Skeletal muscle satellite cell (primary cell): Measurements from ENCODE around the gene LRRC55.

Experiments
- H3K27me3 ChIP-seq: 2 replicates; pipeline ENCODE4 v1.7.0; 2013; ENCODE audit warnings: low read length; ENCODE audit not compliant: control insufficient read depth, insufficient read depth
- H3K36me3 ChIP-seq: 2 replicates; pipeline ENCODE4 v1.7.0; 2013; ENCODE audit warnings: mild to moderate bottlenecking, control low read depth, low read length; ENCODE audit not compliant: insufficient read depth
- H3K4me1 ChIP-seq: 2 replicates; pipeline ENCODE4 v1.7.0; 2013; ENCODE audit warnings: low read length; ENCODE audit not compliant: control insufficient read depth, insufficient read depth
- H3K4me2 ChIP-seq: 2 replicates; pipeline ENCODE4 v1.7.0; 2013; ENCODE audit warnings: mild to moderate bottlenecking, low read length
- H3K4me3 ChIP-seq: 2 replicates; pipeline ENCODE4 v1.7.0; 2013; ENCODE audit warnings: low read length
- H3K9ac ChIP-seq: 2 replicates; pipeline ENCODE4 v1.7.0; 2013; ENCODE audit warnings: mild to moderate bottlenecking, low read depth, low read length, moderate library complexity
- H3K9me3 ChIP-seq: replicated peaks from 2 replicates; pipeline ENCODE4 v1.7.0; 2013; ENCODE audit warnings: mild to moderate bottlenecking, control low read depth, low read length

The LRRC55 gene

DNA sequence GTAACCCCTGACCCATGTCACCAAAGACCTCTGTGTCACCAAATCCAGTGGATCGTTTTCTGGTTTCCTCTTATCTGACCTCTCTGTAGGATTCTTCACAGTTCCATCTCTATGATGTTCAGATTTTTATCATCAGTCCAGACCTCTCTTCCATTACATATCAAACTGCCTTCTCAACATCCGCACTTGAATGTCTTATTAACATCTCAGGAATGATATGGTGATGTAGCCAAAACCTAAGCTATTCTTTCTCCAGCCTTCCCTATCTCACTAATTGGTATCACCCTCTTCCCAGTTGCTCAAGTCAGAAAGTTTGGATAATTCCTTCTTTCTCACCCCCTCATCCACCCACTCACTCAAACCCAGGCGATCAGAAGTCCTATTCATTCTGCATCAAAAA lies 41.8 kb downstream of the LRRC55 start:
- no peak overlapping the region for H3K4me3 ChIP-seq
- H3K27me3 ChIP-seq: no peaks in the 10 kb centered on the region
- no peaks in the 10 kb centered on the region for H3K36me3 ChIP-seq
- no peaks in the 10 kb centered on the region for H3K9me3 ChIP-seq
- H3K4me2 ChIP-seq: no peak overlapping the region
- peaks cover 30% of the 10 kb centered on the region for H3K4me1 ChIP-seq
- no peak overlapping the region for H3K9ac ChIP-seq

DNA sequence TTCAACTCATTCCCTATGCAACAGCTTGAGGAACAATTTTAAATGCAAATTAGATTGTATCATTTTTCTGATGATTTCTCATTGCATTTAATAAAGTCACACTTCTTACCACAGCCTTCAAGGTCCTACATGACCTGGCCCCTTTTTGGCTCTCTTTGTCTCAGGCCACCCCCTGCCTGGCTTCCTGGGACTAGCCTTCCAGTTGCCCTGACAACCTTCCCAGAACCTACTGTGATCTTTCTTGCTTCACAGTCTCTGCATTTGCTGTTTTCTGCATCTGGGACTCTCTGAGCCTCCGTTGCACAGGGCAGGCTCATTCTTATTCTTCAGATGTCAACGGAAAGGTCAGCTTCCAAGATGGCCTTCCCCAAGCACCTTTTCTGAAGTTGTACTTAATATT lies 42.4 kb downstream of the LRRC55 start:
- H3K9ac ChIP-seq: no peak overlapping the region
- H3K4me3 ChIP-seq: no peak overlapping the region
- H3K36me3 ChIP-seq: no peaks in the 10 kb centered on the region
- H3K9me3 ChIP-seq: no peaks in the 10 kb centered on the region
- peaks cover 27% of the 10 kb centered on the region for H3K4me1 ChIP-seq
- H3K27me3 ChIP-seq: no peaks in the 10 kb centered on the region
- no peak overlapping the region for H3K4me2 ChIP-seq

DNA sequence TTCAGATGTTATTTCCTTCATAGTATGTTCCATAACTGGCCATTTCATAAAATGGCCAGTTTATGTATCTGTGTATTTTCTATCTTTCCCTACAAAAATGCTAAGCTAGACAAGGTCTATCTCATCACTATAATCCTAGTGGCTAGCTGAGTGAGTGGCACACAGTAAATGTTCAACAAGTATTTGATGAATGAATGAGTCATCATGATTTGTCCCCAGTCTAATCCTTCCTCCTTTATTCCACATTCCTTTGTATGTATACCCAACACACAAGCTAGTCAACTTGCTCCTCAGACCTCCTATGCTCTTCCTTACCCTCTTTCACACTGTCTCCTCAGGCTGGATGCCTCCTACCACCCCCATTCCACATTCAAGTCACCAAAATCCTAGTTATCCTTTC lies 42.8 kb downstream of the LRRC55 start:
- peaks cover 27% of the 10 kb centered on the region for H3K4me1 ChIP-seq
- no peak overlapping the region for H3K9ac ChIP-seq
- H3K4me3 ChIP-seq: no peak overlapping the region
- no peaks in the 10 kb centered on the region for H3K9me3 ChIP-seq
- no peak overlapping the region for H3K4me2 ChIP-seq
- H3K27me3 ChIP-seq: no peaks in the 10 kb centered on the region
- H3K36me3 ChIP-seq: no peaks in the 10 kb centered on the region

DNA sequence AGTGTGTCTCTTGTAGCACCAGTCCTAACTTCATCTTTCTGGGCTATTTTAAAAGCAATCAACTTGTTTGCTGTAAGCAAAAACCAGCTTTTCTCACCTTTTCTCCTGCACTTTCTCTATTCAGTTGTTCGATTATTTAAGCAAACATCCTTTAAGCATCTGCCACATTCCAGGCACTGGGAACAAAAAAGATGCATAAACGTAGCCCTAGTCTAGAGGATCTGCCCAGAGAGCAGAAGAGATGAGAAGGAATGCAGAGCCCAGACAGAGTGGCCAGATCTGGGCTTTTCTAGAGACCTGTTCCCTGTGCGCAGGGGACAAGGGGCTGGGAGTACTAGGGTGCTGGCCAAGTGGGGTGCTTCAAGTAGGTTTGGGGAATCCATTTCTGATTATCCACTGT lies 46.8 kb downstream of the LRRC55 start:
- H3K9ac ChIP-seq: no peak overlapping the region
- H3K4me3 ChIP-seq: no peak overlapping the region
- H3K4me1 ChIP-seq: peaks cover 28% of the 10 kb centered on the region

DNA sequence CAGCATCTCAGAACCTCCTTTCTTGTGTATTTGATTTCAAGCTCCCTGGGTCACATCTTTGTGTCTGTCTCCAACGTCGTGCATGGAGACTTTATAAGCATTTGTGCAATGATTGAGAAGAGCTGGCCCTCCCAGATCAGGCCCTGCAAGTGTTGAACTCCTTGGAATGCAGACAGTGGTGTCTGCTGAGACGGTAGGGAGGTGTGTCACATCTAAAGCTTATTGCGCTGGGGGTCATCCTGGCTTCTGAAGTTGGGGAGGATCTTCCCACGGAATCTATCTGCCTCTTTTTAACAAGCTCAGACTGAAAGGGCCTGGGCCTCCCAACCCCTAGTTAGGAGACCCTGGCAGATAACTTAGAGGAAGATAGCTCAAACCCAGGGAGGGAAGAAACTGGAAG lies 48.6 kb downstream of the LRRC55 start:
- H3K27me3 ChIP-seq: peaks cover 35% of the 10 kb centered on the region
- no peak overlapping the region for H3K4me3 ChIP-seq

More for the DNA sequence above, 46.8 kb downstream of the LRRC55 start:
- H3K9me3 ChIP-seq: no peaks in the 10 kb centered on the region
- H3K4me2 ChIP-seq: no peak overlapping the region
- H3K27me3 ChIP-seq: peaks cover 29% of the 10 kb centered on the region
- H3K36me3 ChIP-seq: no peaks in the 10 kb centered on the region

DNA sequence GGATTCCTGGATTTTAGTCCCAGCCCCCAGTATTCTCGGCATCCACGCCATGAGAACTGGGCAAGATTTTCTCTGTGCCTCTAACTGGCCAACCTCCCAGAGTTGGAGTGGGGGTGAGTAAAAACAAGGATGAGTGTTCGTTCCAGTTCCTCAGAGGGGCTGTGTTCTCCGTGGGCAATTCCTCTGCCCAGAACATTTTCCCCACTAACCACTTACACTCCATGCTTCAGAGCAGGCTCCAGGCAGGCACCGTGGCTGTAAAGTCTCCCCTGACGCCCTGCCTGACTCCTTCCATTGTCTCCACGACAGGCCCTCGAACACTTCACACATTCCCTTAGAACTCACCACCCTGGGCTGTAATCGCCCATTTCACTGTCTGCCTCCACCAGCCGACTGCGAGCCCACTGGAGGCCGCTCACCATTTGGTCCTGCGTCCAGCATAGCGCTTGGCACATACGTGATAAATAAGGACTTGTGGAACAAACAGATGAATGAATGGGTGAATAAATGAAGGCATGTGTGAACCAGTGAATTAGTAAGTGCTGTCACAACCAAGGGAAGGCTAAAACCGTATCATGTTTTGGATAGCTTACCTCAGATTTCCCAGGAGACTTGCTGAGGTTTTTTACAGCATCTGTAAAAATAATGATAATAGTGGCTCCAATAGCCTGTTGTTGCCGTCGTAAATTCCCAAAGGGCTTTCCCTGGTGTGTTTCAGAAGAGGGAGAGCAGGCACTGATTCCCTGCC lies 49.2 kb downstream of the LRRC55 start:
- Histone ChIP-seq H3K9me3 (no peaks in the 10 kb centered on the region), H3K4me3 (no peak overlapping the region), H3K9ac (no peak overlapping the region), H3K4me1 (peaks cover 16% of the 10 kb centered on the region), H3K36me3 (no peaks in the 10 kb centered on the region), H3K4me2 (no peak overlapping the region), H3K27me3 (peaks cover 41% of the 10 kb centered on the region)

More for the DNA sequence above, 48.6 kb downstream of the LRRC55 start:
- Histone ChIP-seq H3K4me2 (no peak overlapping the region), H3K9ac (no peak overlapping the region), H3K4me1 (peaks cover 16% of the 10 kb centered on the region), H3K9me3 (no peaks in the 10 kb centered on the region), H3K36me3 (no peaks in the 10 kb centered on the region)

DNA sequence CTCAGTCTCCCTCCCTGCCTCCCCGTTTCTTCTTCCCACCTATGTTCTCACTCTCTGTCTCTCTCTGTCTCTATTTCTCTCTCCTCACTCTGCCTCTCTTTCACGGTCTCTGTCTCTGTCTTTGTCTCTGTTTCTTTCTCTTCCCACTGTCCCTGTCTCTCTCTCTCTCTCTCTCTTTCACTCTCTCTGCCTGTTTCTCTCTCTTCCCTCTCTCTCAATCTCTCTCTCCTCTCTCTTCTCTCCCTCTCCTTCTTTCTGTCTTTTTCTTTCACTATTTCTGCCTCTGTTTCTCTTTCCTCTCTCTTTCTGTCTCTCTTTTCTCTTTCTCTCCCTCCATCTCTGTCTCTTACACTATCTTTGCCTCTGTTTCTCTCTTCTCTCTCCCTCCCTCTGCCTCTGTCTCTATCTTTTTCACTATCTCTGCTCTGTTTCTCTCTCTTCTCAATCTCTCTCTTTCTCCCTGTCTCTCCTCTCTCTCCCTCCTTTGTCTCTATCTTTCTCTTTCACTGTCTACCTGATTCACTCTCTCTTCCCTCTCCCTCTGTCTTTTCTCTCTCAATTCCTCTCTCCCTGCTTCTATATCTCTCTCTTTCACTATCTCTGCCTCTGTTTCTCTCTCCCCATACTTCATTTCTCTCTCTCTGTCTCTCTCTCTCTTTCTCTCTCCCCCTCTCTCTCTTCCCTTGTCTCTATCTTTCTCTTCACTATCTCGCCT lies 49.9 kb downstream of the LRRC55 start:
- H3K4me3 ChIP-seq: no peak overlapping the region
- H3K27me3 ChIP-seq: peaks cover 48% of the 10 kb centered on the region
- no peaks in the 10 kb centered on the region for H3K9me3 ChIP-seq
- H3K9ac ChIP-seq: no peak overlapping the region
- no peaks in the 10 kb centered on the region for H3K36me3 ChIP-seq
- H3K4me2 ChIP-seq: no peak overlapping the region
- peaks cover 16% of the 10 kb centered on the region for H3K4me1 ChIP-seq

DNA sequence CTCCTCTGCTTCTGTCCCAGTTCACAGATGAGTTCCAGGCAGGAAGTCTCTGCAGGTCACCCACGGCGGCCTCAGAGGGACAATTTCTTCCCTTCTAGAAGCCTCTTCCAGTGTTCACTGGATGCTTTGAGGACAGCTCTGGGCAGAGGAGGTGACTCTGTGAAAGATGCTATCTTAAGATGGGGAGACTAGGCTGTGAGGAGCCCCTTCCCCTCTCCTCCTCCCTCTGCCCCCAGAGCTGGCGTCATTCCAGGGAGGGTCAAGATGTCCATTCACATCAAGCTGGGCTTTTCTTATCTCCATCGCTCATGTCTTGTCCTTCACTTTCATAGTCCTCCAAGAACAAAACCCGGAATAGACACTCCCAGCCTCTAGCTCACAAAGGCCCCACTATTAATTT lies 51.9 kb downstream of the LRRC55 start:
- H3K4me3 ChIP-seq: no peak overlapping the region
- H3K9me3 ChIP-seq: no peaks in the 10 kb centered on the region
- H3K4me2 ChIP-seq: no peak overlapping the region
- peaks cover 16% of the 10 kb centered on the region for H3K4me1 ChIP-seq
- no peaks in the 10 kb centered on the region for H3K36me3 ChIP-seq
- H3K9ac ChIP-seq: no peak overlapping the region
- peaks cover 54% of the 10 kb centered on the region for H3K27me3 ChIP-seq

DNA sequence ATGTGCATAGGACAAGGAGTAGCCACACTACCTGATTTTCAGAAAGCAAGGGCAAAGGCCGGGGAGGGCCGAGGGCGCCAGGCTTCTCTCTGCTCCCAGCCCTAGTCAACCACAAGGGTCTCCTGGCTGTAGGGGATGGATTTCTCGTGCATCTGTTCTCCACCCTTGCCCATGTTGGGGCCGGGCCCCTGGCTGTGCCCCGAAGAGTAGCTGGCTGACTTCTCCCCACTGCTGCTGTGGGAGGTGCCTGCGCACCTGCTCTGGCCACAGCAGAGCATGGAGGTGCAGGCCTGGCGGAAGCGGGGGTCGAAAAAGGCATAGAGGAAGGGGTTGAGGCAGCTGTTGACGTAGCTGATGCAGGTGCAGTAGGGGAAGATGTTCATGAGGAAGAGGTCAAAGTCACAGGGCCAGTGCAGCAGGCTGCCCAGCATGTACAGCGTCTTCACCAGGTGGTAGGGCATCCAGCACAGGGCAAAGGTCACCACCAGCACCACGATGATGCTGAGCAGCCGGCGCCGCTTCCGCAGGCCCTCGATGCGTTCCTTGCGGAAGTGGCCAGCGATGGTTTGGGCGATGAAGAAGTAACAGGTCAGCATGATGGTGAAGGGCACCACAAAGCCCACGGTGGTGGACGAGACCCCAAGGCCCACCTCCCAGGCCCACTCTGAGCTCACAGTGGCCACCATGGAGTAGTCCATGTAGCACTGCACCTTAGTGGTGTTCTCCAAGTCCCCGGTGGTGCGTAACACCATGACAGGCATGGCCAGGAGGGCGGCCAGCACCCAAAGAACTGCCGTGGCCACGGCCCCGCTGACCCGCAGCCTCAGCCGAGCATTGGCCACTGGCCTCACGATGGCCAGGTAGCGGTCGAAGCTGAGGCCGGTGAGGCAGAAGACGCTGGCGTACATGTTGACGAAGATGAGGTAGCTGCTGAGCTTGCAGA lies 54.3 kb downstream of the LRRC55 start:
- Histone ChIP-seq H3K4me1 (peaks cover 12% of the 10 kb centered on the region), H3K4me3 (no peak overlapping the region), H3K27me3 (peaks cover 56% of the 10 kb centered on the region), H3K4me2 (no peak overlapping the region), H3K9me3 (no peaks in the 10 kb centered on the region), H3K36me3 (no peaks in the 10 kb centered on the region), H3K9ac (no peak overlapping the region)

DNA sequence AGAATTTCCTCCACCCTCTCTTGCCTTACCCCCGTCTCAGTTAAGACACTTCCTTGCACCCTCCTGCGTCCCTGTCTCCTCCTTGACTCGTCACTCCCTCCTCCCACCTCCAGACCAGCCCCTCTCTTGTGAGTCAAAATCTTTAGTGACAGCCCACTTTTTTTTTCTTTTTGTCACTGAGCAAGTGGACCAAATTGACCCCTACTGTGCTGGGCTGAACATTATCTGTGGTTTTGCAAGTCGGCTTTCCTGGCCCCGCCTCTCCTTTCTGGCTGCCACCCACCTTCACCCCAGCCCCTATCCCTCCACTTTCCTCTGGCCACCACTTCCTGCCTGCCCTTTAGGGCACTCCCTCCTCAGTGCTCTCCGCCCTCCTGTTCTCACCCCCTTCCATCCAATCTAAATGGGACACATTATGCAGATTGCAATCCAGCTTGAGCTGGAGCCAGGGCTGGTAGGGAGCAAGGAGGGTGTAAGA lies 55.5 kb downstream of the LRRC55 start, which contains the start of gene APLNR:
Gene APLNR (minus strand): TSS at position 47 of the 478 bp plus-strand sequence. CDS start 246 bp downstream, outside the sequence.
- Histone ChIP-seq H3K9ac (no peak within 1 kb of the TSS), H3K4me2 (no peak within 1 kb of the TSS), H3K36me3 (no peaks in the 10 kb centered on the region), H3K27me3 (peaks cover 50% of the 10 kb centered on the region), H3K4me1 (peaks cover 10% of the 10 kb centered on the region), H3K9me3 (no peaks in the 10 kb centered on the region), H3K4me3 (no peak within 1 kb of the TSS)

DNA sequence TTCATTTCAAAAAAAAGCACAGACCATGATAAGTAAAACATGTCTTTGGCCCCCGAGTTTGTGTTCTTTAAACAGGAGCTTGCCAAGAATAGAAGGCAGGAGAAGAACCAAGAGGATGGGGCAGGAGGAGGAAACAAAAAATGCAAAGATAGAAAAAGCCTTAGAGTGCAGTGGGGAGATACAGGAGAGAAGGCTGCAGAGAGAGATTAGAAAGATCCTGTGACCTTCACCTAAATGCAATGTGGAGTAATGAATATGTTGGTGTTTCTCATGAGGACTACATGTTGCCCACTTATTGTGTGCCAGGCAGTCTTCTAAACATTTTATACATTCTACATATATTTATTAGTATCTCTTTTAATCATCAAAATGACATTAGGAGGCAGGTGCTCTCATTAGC lies 57.6 kb downstream of the LRRC55 start:
- H3K36me3 ChIP-seq: no peaks in the 10 kb centered on the region
- H3K9ac ChIP-seq: no peak overlapping the region
- H3K4me2 ChIP-seq: no peak overlapping the region
- no peaks in the 10 kb centered on the region for H3K9me3 ChIP-seq
- peaks cover 48% of the 10 kb centered on the region for H3K27me3 ChIP-seq
- no peaks in the 10 kb centered on the region for H3K4me1 ChIP-seq
- no peak overlapping the region for H3K4me3 ChIP-seq
